G401.6 (cell line): Measurements from ENCODE around the gene TMCO4.
A peak's percentile ranks its signal among the peaks of the same experiment; 100 is the strongest.
"Not testable (repeated sequence)": the region's sequence is repeated elsewhere in the genome, so short reads cannot be mapped to it uniquely, and the experiment has no call there.

Source experiments
- FAIRE-seq: peaks from 2 replicates; lab custom pipeline; 2012; peaks lifted over from hg19 to GRCh38; lab: Jason Lieb, UNC

Gene TMCO4

GRCh38 chr1:19799230-19800075 lies at the start of gene TMCO4:
TMCO4 (minus strand) TSS chr1:19799916; CDS start chr1:19780758, 19,158 bp downstream.
- FAIRE-seq = no peak

GRCh38 chr1:19849307-19849706 lies 49.6 kb upstream of the TMCO4 start:
- FAIRE-seq = peak; percentile 13

GRCh38 chr1:19847334-19847733 lies 47.6 kb upstream of the TMCO4 start:
- not testable (repeated sequence) for FAIRE-seq

- no peak for FAIRE-seq
These were observed 46.6 kb upstream of the TMCO4 start for GRCh38 chr1:19846338-19846737.

GRCh38 chr1:19845555-19845954 lies 45.8 kb upstream of the TMCO4 start:
- FAIRE-seq = no peak

DNA sequence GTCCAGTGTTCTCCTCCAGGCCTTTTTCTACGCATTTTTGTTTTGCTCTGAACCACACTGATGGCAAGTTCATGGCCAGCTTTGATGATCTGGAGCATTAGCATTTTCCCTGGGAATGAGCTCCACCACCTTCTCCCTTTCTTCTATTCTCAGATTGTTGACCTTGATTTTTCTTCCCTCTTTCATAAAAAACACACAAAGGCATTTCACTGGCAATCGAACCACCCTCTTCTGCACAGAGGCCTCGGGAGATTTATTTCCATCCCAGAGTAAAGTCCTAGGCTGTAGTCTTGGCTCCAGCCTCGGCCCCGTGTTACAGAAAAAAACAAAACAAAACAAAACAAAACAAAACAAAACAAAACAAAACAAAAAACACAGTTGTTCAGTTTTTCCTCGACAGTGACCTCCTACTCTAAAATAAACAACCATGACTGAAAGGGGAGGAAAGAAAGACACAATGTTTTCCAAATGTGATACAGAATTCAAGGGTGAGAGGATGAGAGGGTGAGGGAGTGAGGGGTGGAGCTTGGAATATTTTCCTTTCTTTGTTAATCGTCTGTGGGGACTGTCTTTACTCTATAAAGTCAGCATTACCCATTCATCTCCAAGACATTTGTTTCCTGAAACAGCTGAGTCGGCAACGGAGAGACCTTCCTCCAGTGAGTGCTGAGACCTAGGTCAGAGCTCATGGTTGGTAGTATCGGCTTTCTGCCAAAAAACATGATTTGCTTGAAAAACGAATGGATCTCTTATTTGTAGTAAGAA lies 45.2 kb upstream of the TMCO4 start:
- FAIRE-seq = no peak

GRCh38 chr1:19840228-19840627 lies 40.5 kb upstream of the TMCO4 start:
- FAIRE-seq = no peak

DNA sequence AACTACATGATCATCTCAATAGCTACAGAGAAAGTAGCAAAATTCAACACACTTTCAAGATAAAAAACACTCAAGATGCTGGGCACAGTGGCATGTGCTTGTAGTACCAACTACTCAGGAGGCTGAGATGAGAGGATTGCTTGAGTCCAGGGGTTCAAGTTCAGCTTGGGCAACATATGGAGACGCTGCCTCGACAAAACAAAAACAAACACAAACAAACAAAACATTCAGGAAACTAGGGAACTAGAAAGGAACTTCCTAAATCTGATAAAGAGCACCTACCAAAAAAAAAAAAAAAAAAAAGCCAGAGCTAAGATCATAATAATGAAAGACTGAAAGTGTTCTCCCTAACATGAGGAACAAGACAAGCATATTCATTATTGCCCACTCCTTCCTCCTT lies 38.1 kb upstream of the TMCO4 start:
- no peak for FAIRE-seq

- FAIRE-seq = no peak
These were observed 35.9 kb upstream of the TMCO4 start for GRCh38 chr1:19835578-19835977.

GRCh38 chr1:19831441-19831840 lies 31.7 kb upstream of the TMCO4 start:
- no peak for FAIRE-seq

DNA sequence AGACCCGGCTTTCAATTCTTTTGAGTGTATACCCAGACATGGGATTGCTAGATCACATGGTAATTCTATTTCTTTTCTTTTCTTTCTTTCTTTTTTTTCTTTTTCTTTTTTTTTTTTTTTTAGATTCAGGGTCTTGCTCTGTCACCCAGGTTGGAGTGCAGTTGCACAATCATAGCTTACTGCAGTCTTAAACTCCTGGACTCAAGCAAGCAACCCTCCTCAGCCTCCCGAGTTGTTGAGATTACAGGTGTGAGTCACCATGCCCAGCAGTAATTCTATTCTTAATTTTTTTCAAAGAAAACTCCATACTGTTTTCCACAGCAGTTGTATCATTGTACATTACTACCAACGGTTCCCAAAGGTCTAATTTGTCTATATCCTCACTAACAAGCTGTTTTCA lies 28.8 kb upstream of the TMCO4 start:
- FAIRE-seq = no peak

- no peak for FAIRE-seq
These were observed 25.6 kb upstream of the TMCO4 start for GRCh38 chr1:19825298-19825697.

- no peak for FAIRE-seq
These were observed 24.8 kb upstream of the TMCO4 start for GRCh38 chr1:19824541-19824940.

DNA sequence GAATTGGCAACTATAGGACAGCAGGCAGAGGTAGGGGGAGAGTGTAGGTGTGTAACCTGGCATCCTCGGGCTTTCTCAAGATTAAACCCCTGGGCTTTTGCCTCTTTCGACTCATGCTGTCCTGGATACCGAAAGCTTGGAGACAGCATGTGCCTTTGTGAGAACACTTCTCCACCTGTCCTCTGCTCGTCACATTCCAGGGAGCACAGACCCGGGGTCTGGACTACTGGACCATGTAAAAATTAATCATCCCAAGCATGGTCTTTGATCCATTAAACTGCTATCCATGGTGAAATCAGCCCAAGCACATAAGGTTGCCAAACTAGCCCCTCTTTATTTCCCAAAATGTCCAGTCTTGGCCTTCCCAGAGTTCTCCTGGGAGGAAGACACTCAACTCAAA lies 24.3 kb upstream of the TMCO4 start:
- FAIRE-seq = no peak

DNA sequence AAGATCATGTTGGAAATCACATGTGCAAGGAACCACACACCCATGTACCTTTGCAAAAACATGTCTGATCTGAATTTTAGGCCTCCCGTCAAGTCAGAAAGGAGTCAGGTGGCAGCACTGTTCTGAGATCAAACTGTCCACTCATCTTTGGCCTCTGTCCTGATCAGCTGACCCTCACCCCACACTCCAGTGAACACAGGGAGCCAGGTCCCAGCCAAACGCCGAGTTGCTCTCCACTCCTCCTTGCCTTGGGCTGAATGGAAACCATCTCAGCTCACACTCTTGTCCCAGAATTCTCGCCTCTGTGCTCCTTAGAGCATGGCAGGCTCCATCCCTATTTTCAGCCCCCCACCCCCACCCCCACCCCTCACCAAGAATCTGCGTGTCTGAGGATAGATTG lies 20.0 kb upstream of the TMCO4 start:
- no peak for FAIRE-seq

DNA sequence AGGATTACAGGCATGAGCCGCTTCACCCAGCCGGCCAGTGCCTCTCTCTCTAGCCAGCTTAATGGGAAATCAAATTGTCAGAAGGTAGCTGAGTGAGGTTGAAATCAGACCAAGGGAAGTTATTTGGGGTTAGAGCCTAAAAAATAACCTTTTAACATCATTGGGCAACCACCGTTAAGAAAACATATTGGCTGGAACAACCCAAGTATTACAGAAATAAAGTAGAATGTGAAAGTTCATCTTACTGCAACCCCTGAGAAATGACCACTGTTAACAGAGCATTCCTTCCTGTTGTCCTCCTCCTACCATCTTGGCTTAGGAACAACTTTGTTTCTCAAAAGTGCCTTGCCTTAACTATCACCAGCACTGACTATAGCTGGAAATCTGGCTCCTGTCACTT lies 18.6 kb upstream of the TMCO4 start:
- FAIRE-seq = no peak

- FAIRE-seq = no peak
These were observed 17.4 kb upstream of the TMCO4 start for GRCh38 chr1:19817160-19817559.

GRCh38 chr1:19816737-19817086 lies 17.0 kb upstream of the TMCO4 start:
- FAIRE-seq = not testable (repeated sequence)

DNA sequence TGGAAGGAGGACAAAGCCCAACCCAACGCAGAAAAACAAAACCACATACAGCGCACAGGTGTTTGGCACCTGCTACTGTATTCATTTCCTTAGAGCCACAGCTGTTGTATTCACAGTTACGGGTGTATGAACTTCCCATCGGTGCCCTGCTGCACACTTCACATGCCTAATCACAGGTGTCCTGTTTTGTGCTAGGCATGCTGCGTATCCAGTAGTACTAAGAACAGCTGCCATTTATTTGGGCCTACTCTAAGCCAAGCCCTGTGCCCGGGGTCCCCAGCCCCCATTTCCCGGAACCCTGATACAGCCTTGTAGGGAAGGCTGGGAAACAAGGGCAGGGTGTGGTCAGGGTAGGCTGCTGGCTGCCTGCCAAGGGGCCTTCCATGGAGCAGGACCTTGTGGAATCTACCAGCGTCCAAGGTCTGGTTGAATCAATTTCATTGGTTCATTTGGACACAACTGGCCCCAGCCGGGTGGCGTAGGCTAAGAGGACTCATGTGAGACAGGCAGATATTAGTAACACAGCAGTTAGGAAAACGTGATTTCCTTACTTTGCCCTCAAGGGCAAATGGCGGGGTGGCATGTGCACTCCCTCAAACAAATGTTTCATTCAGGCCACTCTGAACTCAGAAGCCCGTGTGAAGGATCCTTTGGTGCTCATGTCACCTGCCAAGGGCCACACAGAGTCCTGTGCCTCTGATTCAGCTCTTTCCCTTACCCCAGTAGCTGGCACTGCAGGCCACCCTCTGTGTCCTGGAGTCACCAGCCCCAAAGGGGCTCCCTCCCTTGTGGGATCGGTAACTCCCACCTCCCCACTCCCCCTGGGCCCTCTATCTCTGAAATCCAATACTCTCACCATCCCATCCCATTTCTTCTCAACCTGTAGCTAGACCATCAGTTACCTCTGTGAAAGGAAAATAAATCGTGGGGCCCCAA lies 16.4 kb upstream of the TMCO4 start:
- no peak for FAIRE-seq

DNA sequence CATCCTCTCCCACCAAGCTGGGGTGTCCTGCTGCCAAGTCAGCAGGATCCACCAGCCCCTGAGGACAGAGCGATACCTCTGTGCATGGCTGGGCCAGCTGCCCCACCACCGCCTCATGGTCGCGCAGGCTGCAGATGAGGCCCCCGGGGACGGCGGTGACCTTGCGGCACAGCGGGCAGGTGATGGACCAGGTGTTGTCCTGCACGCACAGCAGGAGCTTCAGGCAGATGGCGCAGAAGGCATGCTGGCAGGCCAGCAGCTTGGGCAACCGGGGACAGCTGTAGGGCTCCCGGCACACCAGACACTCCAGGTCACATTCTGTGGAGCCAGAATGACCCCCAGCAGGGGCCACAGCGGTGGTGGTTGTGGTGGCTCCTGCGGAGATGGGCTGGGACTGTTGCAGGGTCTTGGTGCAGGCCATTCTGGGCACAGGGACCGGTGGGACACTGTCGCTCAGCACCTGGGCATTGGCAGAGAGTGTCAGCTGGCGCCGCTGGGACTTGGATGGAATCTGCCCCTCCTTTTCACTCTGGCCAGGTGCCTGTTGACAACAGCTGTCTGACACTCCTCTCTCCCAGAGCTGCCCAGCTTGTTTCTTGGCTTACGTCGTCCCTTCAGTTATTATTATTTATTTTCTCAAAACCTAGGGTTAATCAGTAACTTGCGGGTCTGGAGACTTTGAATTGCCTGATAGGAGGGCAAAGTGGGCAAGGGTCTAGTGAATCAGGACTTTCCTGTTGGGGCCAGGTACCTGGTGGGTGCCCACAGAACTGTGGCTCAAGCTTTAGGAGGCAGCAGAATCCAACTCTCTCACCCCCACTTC lies 15.2 kb upstream of the TMCO4 start, which contains the start of gene RNF186:
Gene RNF186 (minus strand): TSS at position 603 of the 823 bp plus-strand sequence. CDS start 182 bp downstream, at position 421.
- no peak for FAIRE-seq

- FAIRE-seq = no peak
These were observed 14.5 kb upstream of the TMCO4 start for GRCh38 chr1:19814244-19814661.

- no peak for FAIRE-seq
These were observed 13.9 kb upstream of the TMCO4 start for GRCh38 chr1:19813643-19813960.
